BJ (cell line): Measurements from ENCODE around the gene FIBCD1. TPM values are rescaled to one million over a fixed set of nuclear protein-coding genes. Genes with fewer than 3 reads are reported as not detected.

Source experiments
- CTCF ChIA-PET: fragments of 350-600 bp; formaldehyde crosslinking; extraction: SDS; loops from one replicate; lab custom pipeline; 2021; ENCODE audit warnings: antibody characterized with exemption, inconsistent platforms; lab: Yijun Ruan, JAX
- POLR2A ChIA-PET: fragments of 300-600 bp; sonication (Branson Sonifier 250); formaldehyde crosslinking; extraction: SDS; loops from one replicate; lab custom pipeline; 2021; ENCODE audit warnings: antibody characterized with exemption; lab: Charles Lee
- DNase-seq: peaks from one replicate; pipeline ENCODE4 v3.0.0-alpha.2; 2011; ENCODE audit warnings: low read depth
- H3K27me3 ChIP-seq: 2 replicates; pipeline ENCODE4 v1.6.0; 2011; ENCODE audit warnings: low read length; ENCODE audit not compliant: control insufficient read depth, insufficient read depth
- H3K36me3 ChIP-seq: 2 replicates; pipeline ENCODE4 v1.5.1; 2011; ENCODE audit warnings: low read length; ENCODE audit not compliant: control insufficient read depth, insufficient read depth
- H3K4me3 ChIP-seq: 2 replicates; pipeline ENCODE4 v1.5.1; 2011; ENCODE audit warnings: low read depth, mild to moderate bottlenecking, control low read depth, low read length
- CTCF ChIP-seq: IDR thresholded peaks from 2 replicates; pipeline ENCODE4 v1.5.1; 2011; ENCODE audit warnings: low read depth, mild to moderate bottlenecking, control low read depth, inconsistent platforms, low read length, moderate library complexity; ENCODE audit not compliant: insufficient read depth
- polyA plus RNA-seq: library from polyadenylated mRNA; depleted of rRNA; stranded (reverse); fragments of >200 nt; gene quantifications from 2 replicates; pipeline ENCODE4 v1.2.3, GENCODE V29; 2011

The FIBCD1 gene
- polyA plus RNA-seq, 1 experiment, result 1.4 TPM

DNA sequence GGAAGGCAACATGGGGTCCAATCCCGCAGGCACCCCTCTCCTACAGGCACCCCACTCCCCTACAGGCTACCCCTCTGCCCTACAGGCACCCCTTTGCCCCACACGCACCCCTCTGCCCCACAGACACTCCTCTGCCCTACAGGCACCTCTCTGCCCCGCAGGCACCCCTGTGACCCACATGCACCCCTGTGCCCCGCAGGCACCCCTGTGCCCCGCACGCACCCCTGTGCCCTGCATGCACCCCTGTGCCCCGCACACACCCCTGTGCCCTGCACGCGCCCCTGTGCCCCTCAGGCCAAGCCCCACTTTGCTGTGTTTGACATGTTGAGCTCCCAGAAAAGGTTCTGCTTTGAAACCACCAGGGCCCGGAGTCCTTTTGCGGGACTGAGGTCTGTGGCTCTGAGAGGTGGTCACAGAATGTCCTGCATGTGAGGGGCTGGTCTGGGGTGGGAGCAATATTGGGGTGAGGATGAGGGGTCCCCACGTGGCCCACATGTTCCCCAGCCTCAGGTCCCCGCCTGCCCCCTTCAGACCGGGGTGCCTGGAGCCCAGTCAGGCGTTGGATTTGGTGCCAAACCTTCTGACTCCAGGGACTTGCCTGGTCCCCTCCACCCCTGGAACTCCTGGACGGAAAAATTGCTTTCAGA is 41.8 kb downstream of the FIBCD1 start:
- POLR2A ChIA-PET, result no interaction called here
- CTCF ChIA-PET, result interaction anchor here (1.0 kb wide), 1 partner anchor 28 kb away, joined by 3 read pairs; no protein-coding TSS in a partner anchor
- TF ChIP-seq CTCF, result no peak
- no peak for DNase-seq
- Histone ChIP-seq H3K27me3 (peaks cover 2% of the 10 kb centered on the region; the same call in 1 of the 2 replicates), H3K36me3 (peaks cover 4% of the 10 kb centered on the region; the same call in 1 of the 2 replicates), H3K4me3 (no peak overlapping the region)

- H3K36me3 ChIP-seq, result peaks cover 8% of the 10 kb centered on the region
- H3K27me3 ChIP-seq, result peaks cover 2% of the 10 kb centered on the region; the same call in 1 of the 2 replicates
- no peak within 1 kb of the TSS for H3K4me3 ChIP-seq
- ChIA-PET CTCF (interaction anchor here (0.8 to 1.0 kb wide), 3 partner anchors 16 to 150 kb away, joined by 3 read pairs; no protein-coding TSS in a partner anchor), POLR2A (no interaction called here)
- no peak for TF ChIP-seq CTCF
- DNase-seq, result no peak
Observed at GRCh38 chr9:130896233-130897014, 42.6 kb downstream of the FIBCD1 start, which contains the start of gene QRFP. TSS of gene QRFP (minus strand) at chr9:130896812. CDS start at chr9:130893838, 2,974 bp downstream.

GRCh38 chr9:130895481-130896232 is 43.4 kb downstream of the FIBCD1 start:
- Histone ChIP-seq H3K4me3 (no peak overlapping the region), H3K36me3 (peaks cover 8% of the 10 kb centered on the region), H3K27me3 (peaks cover 2% of the 10 kb centered on the region; the same call in 1 of the 2 replicates)
- no peak for TF ChIP-seq CTCF
- POLR2A ChIA-PET, result no interaction called here
- DNase-seq, result no peak
- CTCF ChIA-PET, result interaction anchor here (0.8 to 1.5 kb wide), 3 partner anchors 17 to 151 kb away, joined by 3 to 4 read pairs (median 3); no protein-coding TSS in a partner anchor

GRCh38 chr9:130895038-130895437 is 44.0 kb downstream of the FIBCD1 start:
- no peak for DNase-seq
- Histone ChIP-seq H3K27me3 (no peaks in the 10 kb centered on the region; the same call in 1 of the 2 replicates), H3K4me3 (no peak overlapping the region), H3K36me3 (peaks cover 10% of the 10 kb centered on the region)
- ChIA-PET CTCF (interaction anchor here (1.0 to 1.5 kb wide), 2 partner anchors 25 to 152 kb away, joined by 3 to 4 read pairs; no protein-coding TSS in a partner anchor), POLR2A (no interaction called here)
- no peak for TF ChIP-seq CTCF
